GM18502 (cell line): ENCODE data around the gene MUC21.
"Not testable (repeated sequence)": the region's sequence is repeated elsewhere in the genome, so short reads cannot be mapped to it uniquely, and the experiment has no call there.

ENCODE experiments used
- ATAC-seq: cut with Tn5 transposase; IDR thresholded peaks from one replicate; pipeline ENCODE4 v1.9.1; 2021; ENCODE audit warnings: mild to moderate bottlenecking; ENCODE audit not compliant: unreplicated experiment, poor library complexity

MUC21 gene

DNA sequence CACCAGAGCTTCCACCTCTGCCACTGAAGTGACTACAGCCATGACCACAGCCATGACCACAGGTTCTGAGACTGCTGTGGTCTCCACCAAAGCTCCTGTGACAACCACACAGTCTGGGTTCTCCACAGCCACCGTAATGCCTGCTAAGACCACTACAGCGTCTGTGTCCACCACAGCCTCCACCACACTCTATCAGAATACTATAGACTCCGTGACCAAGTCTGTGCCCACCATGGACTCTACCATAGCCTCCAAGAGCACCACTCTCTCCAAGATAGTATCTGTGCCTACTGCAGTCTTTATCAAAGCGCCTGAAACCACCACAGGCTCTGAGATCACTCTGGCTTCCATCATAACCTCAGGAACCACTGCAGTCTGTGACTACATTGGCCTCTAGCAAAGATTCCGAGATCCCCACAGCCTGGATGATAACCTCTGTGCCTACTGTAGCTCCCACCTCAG lies 18.3 kb upstream of the MUC21 start:
- no peak for ATAC-seq

DNA sequence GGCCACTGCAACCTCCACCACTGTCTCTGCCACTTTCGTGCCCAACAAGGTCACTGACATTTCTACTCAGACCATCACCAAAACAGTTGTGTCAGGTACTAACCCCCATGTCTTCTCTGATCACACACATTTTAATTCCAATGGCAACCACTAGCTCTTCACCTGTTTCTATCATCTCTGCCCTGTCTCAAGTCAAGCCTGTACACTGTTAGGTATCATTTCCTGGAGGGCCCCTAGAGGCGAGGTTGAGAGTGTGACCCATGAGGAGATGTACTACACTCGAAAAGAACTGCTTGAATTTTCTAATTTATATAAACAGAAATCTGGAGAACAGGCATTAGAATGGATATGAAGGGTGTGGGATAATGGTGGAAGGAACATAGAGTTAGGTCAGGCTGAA lies 17.4 kb upstream of the MUC21 start:
- no peak for ATAC-seq

DNA sequence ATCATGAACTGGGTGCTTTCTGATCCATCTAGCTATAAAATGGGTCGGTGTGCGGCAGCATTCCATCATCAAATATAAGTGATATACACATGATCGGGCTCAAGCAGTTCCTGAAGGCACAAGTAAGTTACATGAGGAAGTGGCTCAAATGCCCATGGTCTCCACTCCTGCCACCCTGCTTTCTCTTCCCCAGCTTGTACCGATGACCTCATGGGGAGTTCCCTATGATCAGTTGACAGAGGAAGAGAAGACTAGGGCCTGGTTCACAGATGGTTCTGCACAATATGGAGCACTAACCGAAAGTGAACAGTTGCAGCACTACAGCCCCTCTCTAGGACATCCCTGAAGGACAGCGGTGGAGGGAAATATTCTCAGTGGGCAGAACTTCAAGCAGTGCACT lies 14.3 kb upstream of the MUC21 start:
- not testable (repeated sequence) for ATAC-seq

DNA sequence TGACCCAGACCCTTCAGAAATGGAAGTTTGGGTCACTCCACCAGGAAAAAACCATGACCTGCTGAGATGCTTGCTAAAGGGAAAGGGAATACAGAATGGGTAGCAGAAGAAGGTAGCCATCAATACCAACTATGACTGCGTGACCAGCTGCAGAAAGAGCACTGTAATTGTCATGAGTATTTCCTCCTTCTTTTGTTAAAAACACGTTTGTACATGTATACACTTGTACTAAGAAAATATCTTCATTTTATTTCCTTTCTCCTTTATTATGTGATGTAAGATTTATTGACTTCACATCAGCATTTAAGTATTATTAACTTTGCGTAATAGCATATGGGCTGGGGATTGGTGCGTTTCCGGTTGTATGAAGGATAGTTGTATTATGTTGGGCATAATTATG lies 12.6 kb upstream of the MUC21 start:
- ATAC-seq = no peak

DNA sequence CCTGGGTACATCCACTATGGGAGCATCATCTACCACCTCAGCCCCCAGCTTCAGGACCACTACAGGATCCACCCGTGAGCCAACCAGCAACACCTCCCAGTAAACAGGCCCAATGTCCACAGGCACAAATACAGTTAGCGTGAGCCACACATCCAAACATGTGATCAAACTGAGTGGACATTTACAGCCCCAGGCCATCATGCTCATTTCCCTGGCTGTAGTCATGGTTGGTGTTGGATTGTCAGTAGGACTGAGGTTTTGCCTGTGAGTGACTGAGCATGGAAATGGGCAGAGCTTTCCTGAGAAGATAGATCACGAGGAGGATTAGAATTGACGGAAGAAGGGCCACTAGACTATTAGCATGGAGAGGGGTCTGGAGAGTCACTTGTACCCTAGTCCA lies 10.7 kb upstream of the MUC21 start:
- ATAC-seq = no peak

DNA sequence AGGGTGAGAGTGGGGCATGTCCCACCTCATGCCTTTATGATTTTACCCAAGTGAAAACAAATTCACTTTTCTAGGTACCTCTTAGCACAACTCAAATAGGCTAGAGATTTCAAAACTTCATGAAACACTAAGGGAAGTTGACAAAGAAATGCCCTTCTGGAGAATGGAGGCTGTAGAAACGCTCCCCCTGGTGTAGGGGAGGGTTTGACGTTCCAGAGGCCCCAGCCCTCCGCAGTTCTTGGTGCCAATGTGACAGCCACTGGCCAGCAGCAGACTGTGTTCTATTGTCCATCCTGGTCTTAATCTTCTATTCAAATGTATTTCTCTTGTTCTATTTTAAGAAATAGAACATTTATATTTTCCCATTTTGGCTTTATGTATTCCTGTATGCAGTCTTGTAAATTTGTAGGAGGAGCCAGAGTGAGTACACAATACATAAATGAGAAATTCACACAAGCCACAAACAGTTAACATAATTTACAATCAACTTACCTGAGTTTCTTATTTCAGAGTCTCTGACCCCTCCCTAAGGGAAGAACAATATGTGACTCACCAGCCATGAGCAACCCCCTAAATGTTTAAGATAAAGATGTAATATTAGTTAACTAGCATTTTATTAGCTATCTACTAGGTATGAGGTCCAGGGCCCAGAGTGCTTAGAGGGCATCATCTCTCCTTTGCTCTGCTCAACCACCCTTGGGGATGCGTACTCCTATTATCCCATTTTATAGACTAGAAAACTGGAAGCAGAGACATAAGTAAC lies 8.8 kb upstream of the MUC21 start:
- ATAC-seq = no peak

DNA sequence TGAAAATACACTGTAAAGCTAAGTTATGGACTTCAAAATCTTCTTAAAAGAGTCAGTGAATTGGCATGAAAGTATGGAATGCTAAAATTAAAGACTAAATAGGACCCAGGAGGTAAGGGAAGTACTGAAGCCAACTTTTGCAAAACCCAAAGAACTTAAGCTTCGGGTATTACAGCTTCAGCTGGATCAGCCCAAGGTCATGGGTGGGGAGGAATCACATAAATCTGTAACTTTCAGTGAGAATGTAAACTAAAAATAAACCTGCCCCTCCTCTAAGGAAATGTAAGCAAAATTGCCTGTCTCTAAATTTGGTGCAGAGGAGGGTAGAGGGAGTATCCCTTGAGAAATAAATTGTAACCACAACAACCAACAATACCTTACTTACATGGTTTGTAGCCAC lies 4.4 kb upstream of the MUC21 start:
- no peak for ATAC-seq

DNA sequence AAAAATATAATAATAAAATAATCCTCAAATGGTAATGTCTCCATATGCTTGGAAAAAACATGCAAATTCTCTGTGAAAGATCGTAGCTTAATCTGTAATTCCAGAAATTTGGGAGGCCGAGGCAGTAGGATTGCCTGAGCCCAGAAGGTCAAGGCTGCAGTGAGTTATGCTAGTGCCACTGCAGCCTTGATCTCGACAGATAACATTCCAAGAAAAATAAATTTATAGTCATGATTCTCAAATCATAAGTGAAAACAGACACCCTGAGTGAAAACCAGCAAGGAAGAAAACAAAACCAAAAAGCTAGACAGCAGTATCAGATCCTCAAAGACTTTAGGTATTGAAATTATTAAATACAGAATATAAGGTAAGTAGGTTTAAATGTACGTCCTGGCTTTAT lies 3.8 kb upstream of the MUC21 start:
- no peak for ATAC-seq

DNA sequence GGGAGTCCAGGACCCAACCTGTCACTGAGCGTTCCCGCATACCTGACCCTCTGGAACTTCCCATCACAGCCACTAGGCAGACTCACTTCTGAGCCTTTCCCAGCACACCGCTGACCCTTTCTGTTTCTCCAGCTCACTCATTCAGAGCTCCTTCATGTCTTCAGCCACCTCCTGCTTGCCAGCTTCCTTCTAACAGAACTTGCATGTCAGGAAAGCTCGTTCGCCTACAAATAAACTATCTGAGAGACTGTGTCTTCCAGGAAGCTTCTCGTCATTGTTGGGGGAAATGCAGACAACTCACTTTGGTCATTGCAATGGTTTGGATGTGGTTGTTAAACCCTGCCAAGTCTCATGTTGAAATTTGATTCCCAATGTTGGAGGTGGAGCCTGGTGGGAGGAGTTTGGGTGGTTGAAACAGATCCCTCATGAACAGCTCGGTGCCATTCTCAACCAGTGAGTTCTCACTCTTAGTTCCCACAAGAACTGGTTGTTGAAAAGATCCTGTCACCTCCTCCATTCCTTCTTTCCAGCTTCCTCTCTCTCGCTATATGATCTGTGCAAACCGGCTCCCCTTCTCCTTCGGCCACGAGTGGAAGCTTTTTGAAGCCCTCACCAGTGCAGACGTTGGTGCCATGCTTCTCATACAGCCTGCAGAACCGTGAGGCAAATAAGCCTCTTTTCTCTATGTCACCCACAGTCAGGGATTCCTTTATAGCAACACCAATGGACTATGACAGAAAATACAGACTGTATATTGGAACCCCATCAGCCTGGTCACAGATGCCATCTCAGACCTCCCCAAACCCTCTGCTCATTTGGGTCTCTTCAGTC lies 1.4 kb upstream of the MUC21 start:
- ATAC-seq = no peak

DNA sequence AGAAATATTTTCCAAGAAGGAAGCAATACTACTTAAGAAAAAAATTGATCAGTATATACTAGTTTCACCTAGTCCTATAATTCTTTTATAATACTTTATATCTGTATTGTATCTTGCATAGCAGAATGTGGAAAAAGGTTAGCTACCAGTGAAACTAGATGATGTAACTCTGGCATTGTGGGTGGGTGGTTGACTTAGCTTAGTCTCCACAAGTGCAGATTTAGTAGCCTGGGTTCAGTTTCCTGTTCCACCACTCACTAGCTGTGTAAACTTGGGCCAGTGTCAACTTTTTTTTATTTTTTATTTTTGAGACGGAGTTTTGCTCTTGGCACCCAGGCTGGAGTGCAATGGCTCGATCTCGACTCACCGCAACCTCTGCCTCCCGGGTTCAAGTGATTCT lies 2.0 kb downstream of the MUC21 start:
- ATAC-seq = no peak

DNA sequence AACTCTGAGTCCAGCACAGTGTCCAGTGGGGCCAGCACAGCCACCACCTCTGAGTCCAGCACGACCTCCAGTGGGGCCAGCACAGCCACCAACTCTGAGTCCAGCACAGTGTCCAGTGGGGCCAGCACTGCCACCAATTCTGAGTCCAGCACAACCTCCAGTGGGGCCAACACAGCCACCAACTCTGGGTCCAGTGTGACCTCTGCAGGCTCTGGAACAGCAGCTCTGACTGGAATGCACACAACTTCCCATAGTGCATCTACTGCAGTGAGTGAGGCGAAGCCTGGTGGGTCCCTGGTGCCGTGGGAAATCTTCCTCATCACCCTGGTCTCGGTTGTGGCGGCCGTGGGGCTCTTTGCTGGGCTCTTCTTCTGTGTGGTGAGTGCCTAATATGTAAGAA lies 3.8 kb downstream of the MUC21 start:
- ATAC-seq = no peak

DNA sequence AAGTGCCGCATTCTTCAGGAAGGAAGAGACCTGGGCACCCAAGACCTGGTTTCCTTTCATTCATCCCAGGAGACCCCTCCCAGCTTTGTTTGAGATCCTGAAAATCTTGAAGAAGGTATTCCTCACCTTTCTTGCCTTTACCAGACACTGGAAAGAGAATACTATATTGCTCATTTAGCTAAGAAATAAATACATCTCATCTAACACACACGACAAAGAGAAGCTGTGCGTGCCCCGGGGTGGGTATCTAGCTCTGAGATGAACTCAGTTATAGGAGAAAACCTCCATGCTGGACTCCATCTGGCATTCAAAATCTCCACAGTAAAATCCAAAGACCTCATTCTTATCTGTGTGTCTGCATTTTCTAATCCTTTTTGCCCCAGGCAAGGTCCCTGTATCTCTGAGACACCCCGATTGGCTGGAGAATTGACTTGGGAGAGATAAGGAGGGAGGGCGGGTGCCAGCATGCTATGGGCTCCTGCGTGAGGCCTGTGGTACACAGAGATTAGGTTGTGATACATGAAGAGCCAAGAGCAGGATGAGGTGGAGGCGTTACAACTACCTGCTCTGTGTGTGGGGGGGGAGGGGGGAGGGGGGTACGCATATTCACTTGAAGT lies 4.8 kb downstream of the MUC21 start:
- no peak for ATAC-seq

DNA sequence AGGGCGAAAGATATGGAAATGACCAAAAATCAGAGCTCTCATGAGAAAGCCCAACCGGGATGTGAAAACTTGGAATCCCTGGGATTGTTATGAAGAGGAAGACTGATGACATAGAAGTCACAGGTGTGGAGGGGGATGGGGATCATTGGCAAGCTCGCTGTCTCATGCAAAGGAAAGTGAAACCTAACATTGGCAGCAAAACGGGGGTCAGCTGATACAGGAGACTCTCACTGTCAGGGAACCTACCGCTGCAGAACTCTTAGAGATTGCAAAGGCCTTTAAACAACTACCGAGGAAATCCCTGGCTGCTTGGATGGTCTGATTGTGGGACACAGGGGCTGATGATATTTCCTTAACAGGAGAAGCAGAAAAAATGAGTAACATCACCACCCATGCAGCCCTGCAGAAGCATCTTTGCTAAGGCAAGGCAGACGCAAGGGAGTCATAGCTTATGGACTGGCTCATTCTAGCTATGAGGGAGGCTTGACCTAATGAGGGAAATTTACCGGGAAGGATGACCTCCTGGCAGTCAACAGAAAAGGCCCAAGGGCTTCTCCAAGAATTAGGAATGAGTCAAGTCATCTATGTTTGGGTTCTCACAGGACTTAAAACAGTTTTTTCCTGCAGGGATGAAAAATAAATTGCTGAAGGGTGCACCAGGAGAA lies 7.0 kb downstream of the MUC21 start:
- no peak for ATAC-seq

DNA sequence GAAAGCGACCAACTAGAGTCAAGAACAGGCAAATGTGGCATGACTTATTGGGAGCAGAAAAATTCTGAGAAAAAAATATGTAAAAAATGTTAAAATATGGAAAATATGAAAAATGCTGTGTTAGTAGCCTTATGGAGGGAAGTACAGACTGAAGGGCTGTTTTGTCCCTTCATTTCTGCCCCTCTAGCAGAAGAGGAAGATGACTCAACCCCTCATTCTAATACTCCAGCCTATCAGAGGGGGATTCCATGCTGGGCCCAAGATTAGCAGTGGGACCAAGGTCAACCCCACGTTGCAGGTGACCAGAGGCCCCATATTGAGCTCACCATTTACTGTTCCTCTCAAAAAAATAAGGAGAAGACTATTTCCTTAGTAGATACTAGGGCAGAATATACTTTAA lies 8.4 kb downstream of the MUC21 start:
- no peak for ATAC-seq

DNA sequence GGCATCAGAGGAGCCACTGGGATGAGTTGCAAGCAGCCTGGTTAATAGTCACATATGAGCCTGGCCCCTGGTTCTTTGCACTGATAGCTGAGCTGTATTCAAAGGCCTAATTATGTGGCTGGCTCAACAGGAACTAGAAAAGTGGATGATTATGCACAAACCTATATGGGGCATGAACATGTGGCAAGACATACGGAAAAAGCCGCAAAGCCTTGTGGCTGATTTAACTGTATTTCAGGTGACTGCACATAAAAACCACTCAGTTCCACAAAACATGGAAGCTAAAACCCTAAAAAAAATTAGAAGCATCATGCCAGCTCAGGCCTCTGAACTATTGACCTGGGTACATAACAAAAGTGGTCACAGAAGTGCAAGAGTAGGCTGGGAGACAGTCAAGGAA lies 13.8 kb downstream of the MUC21 start:
- ATAC-seq = no peak

DNA sequence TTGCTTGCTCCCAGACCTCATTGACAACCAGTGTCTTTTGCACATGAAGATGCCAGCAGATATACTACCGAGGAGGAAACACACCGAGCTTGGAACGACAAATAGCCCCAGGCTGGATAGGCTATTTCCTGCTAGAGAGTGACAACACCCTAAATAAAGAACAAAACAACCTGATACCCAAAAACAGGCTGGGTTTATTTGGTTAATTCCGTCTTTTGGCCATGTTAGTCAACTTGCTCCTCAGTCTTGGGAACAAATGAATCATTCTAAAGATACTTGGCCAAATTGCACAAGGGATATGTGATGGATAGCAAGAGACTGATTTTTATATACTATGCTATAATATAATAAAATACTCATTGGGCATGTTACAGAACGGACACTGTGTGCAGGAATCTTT lies 15.3 kb downstream of the MUC21 start:
- ATAC-seq = no peak

DNA sequence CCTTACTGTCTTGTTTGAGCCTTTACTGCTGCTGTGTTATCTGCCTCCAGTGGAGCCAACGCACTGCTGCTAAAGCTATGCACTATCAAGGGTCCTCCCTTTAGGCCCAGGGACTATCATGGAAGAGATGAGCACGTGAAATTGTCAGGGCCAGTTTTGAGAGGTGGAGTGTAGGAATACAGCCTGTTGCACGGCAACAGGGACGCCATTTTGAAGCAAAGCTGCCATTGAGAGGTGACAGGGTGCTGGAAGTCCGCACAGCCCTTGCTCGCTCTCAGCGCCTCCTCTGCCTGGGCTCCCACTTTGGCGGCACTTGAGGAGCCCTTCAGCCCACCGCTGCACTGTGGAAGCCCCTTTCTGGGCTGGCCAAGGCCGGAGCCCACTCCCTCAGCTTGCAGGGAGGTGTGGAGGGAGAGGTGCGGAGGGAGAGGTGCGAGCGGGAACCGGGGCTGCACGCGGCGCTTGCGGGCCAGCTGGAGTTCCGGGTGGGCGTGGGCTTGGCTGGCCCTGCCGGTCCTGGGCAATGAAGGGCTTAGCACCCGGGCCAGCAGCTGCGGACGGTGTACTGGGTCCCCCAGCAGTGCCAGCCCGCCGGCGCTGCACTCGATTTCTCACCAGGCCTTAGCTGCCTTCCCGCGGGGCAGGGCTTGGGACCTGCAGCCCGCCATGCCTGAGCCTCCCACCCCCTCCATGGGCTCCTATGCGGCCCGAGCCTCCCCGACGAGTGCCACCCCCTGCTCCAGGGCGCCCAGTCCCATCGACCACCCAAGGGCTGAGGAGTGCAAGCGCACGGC lies 16.7 kb downstream of the MUC21 start:
- not testable (repeated sequence) for ATAC-seq

DNA sequence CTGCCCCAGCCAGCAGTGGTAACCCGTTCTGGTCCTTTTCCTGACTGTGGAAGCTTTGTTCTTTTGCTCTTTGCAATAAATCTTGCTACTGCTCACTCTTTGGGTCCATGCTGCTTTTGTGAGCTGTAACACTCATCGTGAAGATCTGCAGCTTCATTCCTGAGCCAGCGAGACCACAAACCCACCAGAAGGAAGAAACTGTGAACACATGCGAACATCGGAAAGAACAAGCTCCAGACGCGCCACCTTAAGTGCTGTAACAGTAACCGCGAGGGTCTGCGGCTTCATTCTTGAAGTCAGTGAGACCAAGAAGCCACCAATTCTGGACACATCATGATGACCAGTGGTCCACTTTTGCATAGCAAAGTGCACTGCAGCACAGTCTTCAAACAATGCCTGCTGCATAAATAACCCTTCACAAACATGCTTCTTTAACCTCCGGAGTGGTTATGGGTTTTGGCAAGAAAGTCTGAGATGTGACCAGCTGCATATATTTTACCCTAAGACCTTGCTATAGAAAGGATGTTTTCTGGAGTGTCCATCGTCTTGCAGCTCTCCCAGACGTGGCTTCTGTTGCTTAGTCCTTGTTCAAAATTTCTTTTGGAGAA lies 17.9 kb downstream of the MUC21 start:
- ATAC-seq = no peak

DNA sequence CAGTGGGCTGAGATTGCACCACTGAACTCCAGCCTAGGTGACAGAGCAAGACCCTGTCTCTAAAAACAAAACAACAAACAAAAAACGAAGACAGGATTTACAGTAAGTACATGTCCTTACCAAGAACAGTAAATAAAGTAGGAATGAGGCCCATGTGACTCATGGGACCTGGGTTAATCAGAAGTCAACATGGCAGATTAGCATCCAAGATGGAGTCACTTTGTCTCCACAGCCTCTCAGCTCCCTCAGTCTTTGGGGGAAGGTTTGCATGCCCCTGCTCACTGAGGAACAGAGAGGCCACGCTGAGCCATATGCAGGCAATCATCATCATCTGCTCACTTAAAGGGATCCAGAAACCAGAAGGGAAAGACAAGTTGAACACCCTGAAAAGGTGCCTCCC lies 19.0 kb downstream of the MUC21 start:
- ATAC-seq = no peak

DNA sequence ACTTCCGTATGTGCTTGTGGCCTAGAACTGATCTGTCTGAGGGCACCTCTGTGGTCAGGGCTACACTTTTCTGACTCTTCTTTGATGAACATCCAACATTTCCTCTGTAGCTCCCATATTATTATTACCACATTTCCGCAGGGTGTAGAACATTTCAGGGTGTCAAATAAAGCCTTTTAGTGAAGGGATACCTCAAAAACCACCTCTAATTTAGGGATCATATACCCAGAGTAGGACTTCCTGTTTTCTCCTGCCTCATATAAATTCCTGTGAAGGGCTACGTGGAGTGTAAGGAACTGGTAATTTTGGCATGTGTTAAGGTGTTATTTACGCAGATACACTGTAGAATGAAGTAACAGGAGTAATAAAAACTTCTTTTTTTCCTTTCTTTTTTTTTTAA lies 21.3 kb downstream of the MUC21 start:
- ATAC-seq = no peak
